ENCODE data around the gene TMUB1.

GRCh38 chr7:151057989-151058780, 25.1 kb downstream of the TMUB1 start:
- TF ChIP-seq CTCF (IDR thresholded peaks at IDR 0.05; ENCODE audit: low read depth, low read length) (no peak), EZH2phosphoT487 (IDR thresholded peaks at IDR 0.05; ENCODE audit: low read depth) (no peak)

Data from OCI-LY3 (cell line).